SK-N-SH treated with all-trans-retinoic acid at 6 μM for 48 hours (cell line): Measurements from ENCODE around the gene LARGE1.

Experiments used
- ARNTL ChIP-seq: fragments of 450-650 bp; formaldehyde crosslinking; IDR thresholded peaks from 2 replicates; pipeline ENCODE4 v1.5.0; 2020; ENCODE audit warnings: low read depth, mild to moderate bottlenecking, moderate library complexity, borderline replicate concordance
- GLIS3 ChIP-seq: fragments of 250-450 bp; sonication (Bioruptor Pico); IDR thresholded peaks from 2 replicates; pipeline ENCODE4 v1.5.0; 2020; ENCODE audit warnings: mild to moderate bottlenecking, moderate library complexity
- PPARA ChIP-seq: fragments of 250-450 bp; sonication (Bioruptor Pico); IDR thresholded peaks from 2 replicates; pipeline ENCODE4 v1.5.0; 2020; ENCODE audit warnings: mild to moderate bottlenecking, borderline replicate concordance
- RARB ChIP-seq: fragments of 250-450 bp; sonication (Bioruptor Pico); IDR thresholded peaks from 2 replicates; pipeline ENCODE4 v1.8.0; 2021; ENCODE audit warnings: mild to moderate bottlenecking, moderate library complexity
- TOX ChIP-seq: fragments of 250-450 bp; sonication (Bioruptor Pico); IDR thresholded peaks from 2 replicates; pipeline ENCODE4 v1.8.0; 2021; ENCODE audit warnings: mild to moderate bottlenecking, moderate library complexity, borderline replicate concordance
- ZNF8 ChIP-seq: fragments of 450-650 bp; formaldehyde crosslinking; IDR thresholded peaks from 2 replicates; pipeline ENCODE4 v1.5.0; 2020; ENCODE audit warnings: mild to moderate bottlenecking, moderate library complexity
- TF ChIP-seq, protein P1 (sequence below): fragments of 250-450 bp; sonication (Bioruptor Pico); IDR thresholded peaks from 2 replicates; pipeline ENCODE4 v1.8.0; 2020; ENCODE audit warnings: mild to moderate bottlenecking, moderate library complexity, borderline replicate concordance
- TF ChIP-seq, protein P2 (sequence below): fragments of 250-450 bp; sonication (Bioruptor Pico); IDR thresholded peaks from 2 replicates; pipeline ENCODE4 v1.8.0; 2021; ENCODE audit warnings: low read depth, mild to moderate bottlenecking, moderate library complexity, borderline replicate concordance
- TF ChIP-seq, protein P3 (sequence below): fragments of 250-450 bp; sonication (Bioruptor Pico); IDR thresholded peaks from 2 replicates; pipeline ENCODE4 v1.5.1; 2020; ENCODE audit warnings: low read depth, mild to moderate bottlenecking, moderate library complexity

DNA sequence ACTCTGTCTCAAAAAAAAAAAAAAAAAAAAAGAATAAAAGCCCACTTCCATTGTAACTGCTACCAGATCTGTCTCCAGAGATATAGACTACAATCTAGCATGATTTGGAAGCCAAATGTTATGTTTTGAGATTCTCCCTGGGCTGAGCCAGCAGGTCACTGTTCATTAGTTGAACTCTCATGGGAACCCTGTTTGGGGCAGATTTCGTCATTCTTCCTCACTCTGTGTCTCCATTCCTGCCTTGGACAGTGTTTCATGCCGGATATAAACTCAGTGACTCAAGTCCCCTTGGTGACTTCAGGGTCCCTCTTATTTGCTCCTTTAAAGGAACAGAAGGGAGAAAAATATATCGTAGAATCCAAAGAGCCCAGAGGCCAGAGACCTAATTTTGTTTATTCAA is 378.1 kb downstream of the LARGE1 start:
- TF ChIP-seq, protein P1, sequence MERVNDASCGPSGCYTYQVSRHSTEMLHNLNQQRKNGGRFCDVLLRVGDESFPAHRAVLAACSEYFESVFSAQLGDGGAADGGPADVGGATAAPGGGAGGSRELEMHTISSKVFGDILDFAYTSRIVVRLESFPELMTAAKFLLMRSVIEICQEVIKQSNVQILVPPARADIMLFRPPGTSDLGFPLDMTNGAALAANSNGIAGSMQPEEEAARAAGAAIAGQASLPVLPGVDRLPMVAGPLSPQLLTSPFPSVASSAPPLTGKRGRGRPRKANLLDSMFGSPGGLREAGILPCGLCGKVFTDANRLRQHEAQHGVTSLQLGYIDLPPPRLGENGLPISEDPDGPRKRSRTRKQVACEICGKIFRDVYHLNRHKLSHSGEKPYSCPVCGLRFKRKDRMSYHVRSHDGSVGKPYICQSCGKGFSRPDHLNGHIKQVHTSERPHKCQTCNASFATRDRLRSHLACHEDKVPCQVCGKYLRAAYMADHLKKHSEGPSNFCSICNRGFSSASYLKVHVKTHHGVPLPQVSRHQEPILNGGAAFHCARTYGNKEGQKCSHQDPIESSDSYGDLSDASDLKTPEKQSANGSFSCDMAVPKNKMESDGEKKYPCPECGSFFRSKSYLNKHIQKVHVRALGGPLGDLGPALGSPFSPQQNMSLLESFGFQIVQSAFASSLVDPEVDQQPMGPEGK (CRISPR knock-in tag) = no peak
- TF ChIP-seq PPARA = no peak
- no peak for TF ChIP-seq ZNF8 (CRISPR knock-in tag)
- no peak for TF ChIP-seq ARNTL (CRISPR knock-in tag)
- no peak for TF ChIP-seq RARB (CRISPR knock-in tag)
- TF ChIP-seq, protein P2, sequence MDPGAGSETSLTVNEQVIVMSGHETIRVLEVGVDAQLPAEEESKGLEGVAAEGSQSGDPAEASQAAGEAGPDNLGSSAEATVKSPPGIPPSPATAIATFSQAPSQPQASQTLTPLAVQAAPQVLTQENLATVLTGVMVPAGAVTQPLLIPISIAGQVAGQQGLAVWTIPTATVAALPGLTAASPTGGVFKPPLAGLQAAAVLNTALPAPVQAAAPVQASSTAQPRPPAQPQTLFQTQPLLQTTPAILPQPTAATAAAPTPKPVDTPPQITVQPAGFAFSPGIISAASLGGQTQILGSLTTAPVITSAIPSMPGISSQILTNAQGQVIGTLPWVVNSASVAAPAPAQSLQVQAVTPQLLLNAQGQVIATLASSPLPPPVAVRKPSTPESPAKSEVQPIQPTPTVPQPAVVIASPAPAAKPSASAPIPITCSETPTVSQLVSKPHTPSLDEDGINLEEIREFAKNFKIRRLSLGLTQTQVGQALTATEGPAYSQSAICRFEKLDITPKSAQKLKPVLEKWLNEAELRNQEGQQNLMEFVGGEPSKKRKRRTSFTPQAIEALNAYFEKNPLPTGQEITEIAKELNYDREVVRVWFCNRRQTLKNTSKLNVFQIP (CRISPR knock-in tag) = no peak
- TF ChIP-seq, protein P3, sequence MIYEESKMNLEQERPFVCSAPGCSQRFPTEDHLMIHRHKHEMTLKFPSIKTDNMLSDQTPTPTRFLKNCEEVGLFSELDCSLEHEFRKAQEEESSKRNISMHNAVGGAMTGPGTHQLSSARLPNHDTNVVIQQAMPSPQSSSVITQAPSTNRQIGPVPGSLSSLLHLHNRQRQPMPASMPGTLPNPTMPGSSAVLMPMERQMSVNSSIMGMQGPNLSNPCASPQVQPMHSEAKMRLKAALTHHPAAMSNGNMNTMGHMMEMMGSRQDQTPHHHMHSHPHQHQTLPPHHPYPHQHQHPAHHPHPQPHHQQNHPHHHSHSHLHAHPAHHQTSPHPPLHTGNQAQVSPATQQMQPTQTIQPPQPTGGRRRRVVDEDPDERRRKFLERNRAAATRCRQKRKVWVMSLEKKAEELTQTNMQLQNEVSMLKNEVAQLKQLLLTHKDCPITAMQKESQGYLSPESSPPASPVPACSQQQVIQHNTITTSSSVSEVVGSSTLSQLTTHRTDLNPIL (CRISPR knock-in tag) = no peak
- no peak for TF ChIP-seq GLIS3
- TF ChIP-seq TOX (CRISPR knock-in tag) = no peak
